Measurements from ENCODE around the gene IMMP2L.

- TF ChIP-seq, protein P1, sequence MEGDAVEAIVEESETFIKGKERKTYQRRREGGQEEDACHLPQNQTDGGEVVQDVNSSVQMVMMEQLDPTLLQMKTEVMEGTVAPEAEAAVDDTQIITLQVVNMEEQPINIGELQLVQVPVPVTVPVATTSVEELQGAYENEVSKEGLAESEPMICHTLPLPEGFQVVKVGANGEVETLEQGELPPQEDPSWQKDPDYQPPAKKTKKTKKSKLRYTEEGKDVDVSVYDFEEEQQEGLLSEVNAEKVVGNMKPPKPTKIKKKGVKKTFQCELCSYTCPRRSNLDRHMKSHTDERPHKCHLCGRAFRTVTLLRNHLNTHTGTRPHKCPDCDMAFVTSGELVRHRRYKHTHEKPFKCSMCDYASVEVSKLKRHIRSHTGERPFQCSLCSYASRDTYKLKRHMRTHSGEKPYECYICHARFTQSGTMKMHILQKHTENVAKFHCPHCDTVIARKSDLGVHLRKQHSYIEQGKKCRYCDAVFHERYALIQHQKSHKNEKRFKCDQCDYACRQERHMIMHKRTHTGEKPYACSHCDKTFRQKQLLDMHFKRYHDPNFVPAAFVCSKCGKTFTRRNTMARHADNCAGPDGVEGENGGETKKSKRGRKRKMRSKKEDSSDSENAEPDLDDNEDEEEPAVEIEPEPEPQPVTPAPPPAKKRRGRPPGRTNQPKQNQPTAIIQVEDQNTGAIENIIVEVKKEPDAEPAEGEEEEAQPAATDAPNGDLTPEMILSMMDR (IDR thresholded peaks at IDR 0.05) = no peak
- TF ChIP-seq POLR2A (IDR thresholded peaks at IDR 0.05) = no peak
Observed at GRCh38 chr7:110911632-110912031, 650.7 kb downstream of the IMMP2L start.
